Neuron (in vitro differentiated cells): Measurements from ENCODE around the gene ANKRD29.
"Not testable (repeated sequence)": the region's sequence is repeated elsewhere in the genome, so short reads cannot be mapped to it uniquely, and the experiment has no call there.

Experiments
- H2AFZ ChIP-seq: one replicate; pipeline ENCODE4 v1.6.1; 2013; ENCODE audit warnings: low read depth, mild to moderate bottlenecking, inconsistent platforms, low read length, moderate library complexity
- H3K27me3 ChIP-seq: one replicate; pipeline ENCODE4 v1.6.1; 2013; ENCODE audit warnings: low read length; ENCODE audit not compliant: insufficient read depth
- H3K36me3 ChIP-seq: one replicate; pipeline ENCODE4 v1.6.1; 2013; ENCODE audit warnings: low read length; ENCODE audit not compliant: insufficient read depth
- H3K4me1 ChIP-seq: one replicate; pipeline ENCODE4 v1.6.1; 2013; ENCODE audit warnings: low read length; ENCODE audit not compliant: insufficient read depth
- H3K4me3 ChIP-seq: 2 replicates; pipeline ENCODE4 v1.5.1; 2013; ENCODE audit warnings: mild to moderate bottlenecking, low read length, moderate library complexity
- H3K9me3 ChIP-seq: one replicate; pipeline ENCODE4 v1.6.1; 2013; ENCODE audit warnings: low read length

The ANKRD29 gene

GRCh38 chr18:23614413-23614812 lies 48.3 kb downstream of the ANKRD29 start:
- Histone ChIP-seq H2AFZ (no peak overlapping the region), H3K4me1 (peaks cover 5% of the 10 kb centered on the region), H3K9me3 (no peaks in the 10 kb centered on the region)

DNA sequence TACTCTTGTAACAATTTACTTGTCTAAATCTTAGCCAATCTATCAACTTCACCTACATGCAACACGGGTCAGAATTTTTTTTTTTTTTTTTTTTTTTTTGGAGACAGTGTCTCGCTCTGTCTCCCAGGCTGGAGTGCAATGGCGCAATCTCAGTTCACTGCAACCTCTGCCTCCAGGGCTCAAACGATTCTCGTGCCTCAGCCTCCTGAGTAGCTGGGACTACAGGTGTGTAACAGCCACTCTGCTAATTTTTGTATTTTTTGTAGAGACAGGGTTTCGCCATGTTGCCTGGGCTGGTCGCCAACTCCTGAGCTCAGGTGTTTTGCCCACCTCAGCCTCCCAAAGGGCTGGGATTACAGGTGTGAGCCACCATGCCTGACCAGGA lies 49.6 kb downstream of the ANKRD29 start:
- not testable (repeated sequence) for H2AFZ ChIP-seq, H3K36me3 ChIP-seq, H3K4me3 ChIP-seq, H3K9me3 ChIP-seq, H3K4me1 ChIP-seq
- H3K27me3 ChIP-seq: peaks cover 13% of the 10 kb centered on the region

More at GRCh38 chr18:23614413-23614812, 48.3 kb downstream of the ANKRD29 start:
- H3K36me3 ChIP-seq: no peaks in the 10 kb centered on the region
- no peak overlapping the region for H3K4me3 ChIP-seq
- H3K27me3 ChIP-seq: peaks cover 22% of the 10 kb centered on the region

DNA sequence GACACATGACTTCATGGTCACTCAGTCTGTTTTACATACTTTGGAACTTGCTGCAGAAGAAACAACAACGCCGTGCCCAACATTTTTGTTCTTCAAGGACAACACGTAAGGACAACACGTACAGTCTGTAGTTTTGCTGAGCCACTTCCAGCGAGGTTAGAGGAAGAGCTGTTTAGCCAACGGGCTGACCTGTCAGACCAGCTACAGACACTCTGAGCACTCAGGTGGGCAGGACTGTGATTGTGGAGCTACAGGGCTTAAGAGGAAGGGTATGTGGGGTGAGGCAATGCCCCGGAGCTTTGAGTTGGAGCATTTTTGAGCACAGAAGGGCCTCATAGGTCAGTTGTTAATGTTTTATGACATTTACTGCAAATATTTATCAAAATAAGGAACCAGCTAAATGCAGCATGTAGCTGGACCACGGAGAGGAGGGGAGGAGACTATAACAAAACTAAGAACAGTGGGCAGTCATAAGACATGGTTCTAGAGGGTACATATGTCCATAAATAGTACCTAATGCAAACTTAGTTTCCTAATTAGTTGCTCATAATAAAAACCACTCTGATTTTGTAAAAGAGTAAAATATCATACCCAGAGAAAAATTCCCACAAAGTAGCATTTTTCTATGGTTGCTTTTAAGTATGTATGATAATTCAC lies 50.1 kb downstream of the ANKRD29 start:
- Histone ChIP-seq H3K36me3 (no peaks in the 10 kb centered on the region), H3K4me1 (no peaks in the 10 kb centered on the region), H3K4me3 (no peak overlapping the region), H3K27me3 (peaks cover 10% of the 10 kb centered on the region), H2AFZ (no peak overlapping the region), H3K9me3 (no peaks in the 10 kb centered on the region)

DNA sequence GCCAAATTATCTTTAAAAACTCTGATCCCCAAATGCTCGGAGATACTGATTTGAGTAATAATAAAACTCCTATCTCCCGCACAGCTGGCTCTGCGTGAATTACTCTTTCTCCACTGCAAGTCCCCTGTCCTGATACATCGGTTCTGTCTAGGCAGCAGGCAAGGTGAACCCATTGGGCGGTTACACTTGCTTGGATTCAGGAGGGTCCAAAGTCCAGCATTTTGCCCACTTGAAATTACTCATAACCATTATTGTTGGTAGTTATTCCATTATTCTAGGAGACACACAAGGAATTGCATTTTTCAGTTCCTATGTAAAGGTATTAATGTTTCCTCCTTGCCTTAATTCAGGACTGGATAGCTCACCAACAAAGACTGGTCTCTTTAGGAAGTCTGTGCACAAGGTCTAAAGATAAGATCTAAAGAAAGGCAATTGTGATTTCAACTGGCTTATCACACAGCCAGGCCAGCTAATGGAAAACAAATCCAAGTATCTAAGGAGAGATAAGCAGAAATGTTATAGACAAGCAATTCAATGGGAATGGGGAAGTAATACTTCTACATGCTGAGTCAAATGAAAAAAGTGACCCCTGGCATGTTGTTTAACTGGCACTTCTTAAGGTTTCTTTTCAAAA lies 53.2 kb downstream of the ANKRD29 start:
- no peaks in the 10 kb centered on the region for H3K36me3 ChIP-seq
- no peak overlapping the region for H3K4me3 ChIP-seq
- no peaks in the 10 kb centered on the region for H3K4me1 ChIP-seq
- peaks cover 3% of the 10 kb centered on the region for H3K27me3 ChIP-seq
- H2AFZ ChIP-seq: no peak overlapping the region
- no peaks in the 10 kb centered on the region for H3K9me3 ChIP-seq

GRCh38 chr18:23608211-23608610 lies 54.5 kb downstream of the ANKRD29 start:
- H3K4me1 ChIP-seq: no peaks in the 10 kb centered on the region
- no peak overlapping the region for H3K4me3 ChIP-seq
- H3K9me3 ChIP-seq: no peaks in the 10 kb centered on the region
- no peak overlapping the region for H2AFZ ChIP-seq
- peaks cover 3% of the 10 kb centered on the region for H3K27me3 ChIP-seq
- H3K36me3 ChIP-seq: no peaks in the 10 kb centered on the region

DNA sequence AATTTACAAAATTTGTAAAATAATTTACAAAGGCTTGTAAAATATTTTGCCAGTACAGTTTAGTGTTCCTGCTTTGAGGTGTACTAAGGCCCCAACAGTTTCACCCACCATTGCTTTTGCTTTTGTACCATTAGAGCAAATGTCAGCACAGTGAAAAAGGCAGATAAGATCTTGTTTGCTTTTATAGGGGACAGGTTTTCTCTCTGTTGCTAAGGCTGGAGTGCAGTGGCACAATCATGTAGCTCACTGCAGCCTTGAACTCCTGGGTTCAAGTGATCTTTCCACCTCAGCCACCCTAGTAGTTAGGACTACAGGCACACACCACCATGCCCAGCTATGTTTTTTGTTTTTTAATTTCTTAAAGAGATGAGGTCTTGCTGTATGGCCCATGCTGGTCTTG lies 56.8 kb downstream of the ANKRD29 start:
- no peaks in the 10 kb centered on the region for H3K9me3 ChIP-seq
- H3K27me3 ChIP-seq: peaks cover 3% of the 10 kb centered on the region
- no peaks in the 10 kb centered on the region for H3K4me1 ChIP-seq
- H3K36me3 ChIP-seq: no peaks in the 10 kb centered on the region
- H2AFZ ChIP-seq: no peak overlapping the region
- H3K4me3 ChIP-seq: no peak overlapping the region

DNA sequence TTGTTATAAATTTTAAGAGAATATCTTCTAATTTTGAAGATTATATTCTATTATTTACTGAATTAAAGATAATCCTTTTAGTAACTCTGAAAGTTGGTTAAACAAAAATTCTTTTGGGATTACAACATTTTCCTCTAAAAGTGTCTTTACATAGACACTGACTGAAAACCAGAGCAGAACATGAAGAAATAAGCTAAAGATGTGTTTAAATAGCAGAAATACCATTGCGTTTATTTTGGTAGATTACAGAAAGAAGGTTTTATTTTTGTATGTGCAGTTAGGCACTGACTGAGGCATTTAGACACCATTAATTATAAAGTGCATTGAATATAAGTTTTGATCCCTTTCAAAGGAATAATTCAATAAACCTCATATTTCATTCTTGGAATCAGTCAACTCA lies 62.9 kb downstream of the ANKRD29 start:
- peaks cover 4% of the 10 kb centered on the region for H3K27me3 ChIP-seq
- H3K4me3 ChIP-seq: no peak overlapping the region
- H3K36me3 ChIP-seq: no peaks in the 10 kb centered on the region
- no peaks in the 10 kb centered on the region for H3K4me1 ChIP-seq
- H3K9me3 ChIP-seq: no peaks in the 10 kb centered on the region
- no peak overlapping the region for H2AFZ ChIP-seq

GRCh38 chr18:23596183-23596582 lies 66.5 kb downstream of the ANKRD29 start:
- no peaks in the 10 kb centered on the region for H3K4me1 ChIP-seq
- H2AFZ ChIP-seq: no peak overlapping the region
- H3K9me3 ChIP-seq: no peaks in the 10 kb centered on the region
- no peak overlapping the region for H3K4me3 ChIP-seq
- H3K27me3 ChIP-seq: peaks cover 4% of the 10 kb centered on the region
- H3K36me3 ChIP-seq: no peaks in the 10 kb centered on the region

DNA sequence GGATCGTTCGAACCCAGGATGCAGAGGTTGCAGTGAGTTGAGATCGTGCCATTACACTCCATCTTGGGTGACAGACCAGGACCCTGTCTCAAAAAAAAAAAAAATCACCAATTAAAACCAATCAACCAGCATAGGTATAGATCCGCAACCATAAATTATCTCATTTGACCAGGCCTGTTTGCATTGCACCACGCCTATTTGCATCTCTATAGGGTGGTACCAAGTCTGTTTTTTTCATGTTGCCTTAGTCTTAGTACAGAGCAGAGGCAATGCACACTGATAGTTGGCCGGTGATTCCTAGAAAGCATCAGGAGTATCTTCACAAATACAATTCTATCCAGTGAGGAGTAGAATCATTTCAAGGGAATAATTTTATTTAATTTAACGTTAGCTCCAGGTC lies 67.1 kb downstream of the ANKRD29 start:
- Histone ChIP-seq H2AFZ (no peak overlapping the region), H3K4me3 (no peak overlapping the region), H3K4me1 (no peaks in the 10 kb centered on the region), H3K9me3 (no peaks in the 10 kb centered on the region), H3K36me3 (no peaks in the 10 kb centered on the region), H3K27me3 (peaks cover 6% of the 10 kb centered on the region)

- Histone ChIP-seq H3K36me3 (no peaks in the 10 kb centered on the region), H3K27me3 (peaks cover 6% of the 10 kb centered on the region), H3K9me3 (no peaks in the 10 kb centered on the region), H3K4me1 (peaks cover 2% of the 10 kb centered on the region), H2AFZ (no peak overlapping the region), H3K4me3 (no peak overlapping the region)
Measured at GRCh38 chr18:23593720-23594119, 69.0 kb downstream of the ANKRD29 start.

- Histone ChIP-seq H2AFZ (no peak overlapping the region), H3K27me3 (peaks cover 6% of the 10 kb centered on the region), H3K9me3 (no peaks in the 10 kb centered on the region), H3K4me1 (peaks cover 2% of the 10 kb centered on the region), H3K36me3 (no peaks in the 10 kb centered on the region), H3K4me3 (no peak overlapping the region)
Measured at GRCh38 chr18:23592911-23593310, 69.8 kb downstream of the ANKRD29 start.

GRCh38 chr18:23591011-23591410 lies 71.7 kb downstream of the ANKRD29 start:
- Histone ChIP-seq H2AFZ (no peak overlapping the region), H3K4me1 (peaks cover 5% of the 10 kb centered on the region), H3K36me3 (no peaks in the 10 kb centered on the region), H3K9me3 (no peaks in the 10 kb centered on the region), H3K27me3 (peaks cover 2% of the 10 kb centered on the region), H3K4me3 (no peak overlapping the region)

GRCh38 chr18:23588836-23589560 lies 73.7 kb downstream of the ANKRD29 start:
- H3K9me3 ChIP-seq: no peaks in the 10 kb centered on the region
- H3K4me3 ChIP-seq: no peak overlapping the region
- H2AFZ ChIP-seq: no peak overlapping the region
- peaks cover 10% of the 10 kb centered on the region for H3K4me1 ChIP-seq
- H3K27me3 ChIP-seq: peaks cover 2% of the 10 kb centered on the region
- no peaks in the 10 kb centered on the region for H3K36me3 ChIP-seq
